Epithelial cell of proximal tubule (primary cell): ENCODE results near the gene DCANP1. TPM values are rescaled to one million over a fixed set of nuclear protein-coding genes. Genes with fewer than 3 reads are reported as not detected.
"Not testable (repeated sequence)": the region's sequence is repeated elsewhere in the genome, so short reads cannot be mapped to it uniquely, and the experiment has no call there.

Experiments used
- DNase-seq: peaks from one replicate; pipeline ENCODE4 v3.0.0-alpha.2; 2011; ENCODE audit warnings: low read depth
- H3K4me3 ChIP-seq: 2 replicates; pipeline ENCODE4 v1.5.1; 2011; ENCODE audit warnings: low read depth, mild to moderate bottlenecking, low read length
- total RNA-seq: library from RNA; depleted of rRNA; stranded (reverse); fragments of >200 nt; gene quantifications from 2 replicates; pipeline ENCODE4 v1.2.3, GENCODE V29; 2015
- TF ChIP-seq, protein P1 (sequence below): conservative IDR thresholded peaks from 2 replicates; pipeline ENCODE4 v1.5.1; 2012; ENCODE audit warnings: low read depth, mild to moderate bottlenecking, low read length

DCANP1 gene, protein sequence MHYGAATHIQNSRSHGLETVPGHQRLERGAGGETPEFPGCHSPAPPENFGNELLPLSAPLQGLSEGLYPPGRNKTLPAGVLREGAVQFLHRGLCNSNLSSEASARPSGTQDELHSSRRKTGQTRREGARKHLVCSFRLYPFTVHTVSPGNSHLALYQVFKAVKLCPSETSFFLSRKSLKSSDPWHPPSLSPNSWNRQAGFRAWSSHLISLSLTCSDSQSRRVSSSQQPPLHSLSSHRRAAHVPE
- not detected in 2 replicates for total RNA-seq

DNA sequence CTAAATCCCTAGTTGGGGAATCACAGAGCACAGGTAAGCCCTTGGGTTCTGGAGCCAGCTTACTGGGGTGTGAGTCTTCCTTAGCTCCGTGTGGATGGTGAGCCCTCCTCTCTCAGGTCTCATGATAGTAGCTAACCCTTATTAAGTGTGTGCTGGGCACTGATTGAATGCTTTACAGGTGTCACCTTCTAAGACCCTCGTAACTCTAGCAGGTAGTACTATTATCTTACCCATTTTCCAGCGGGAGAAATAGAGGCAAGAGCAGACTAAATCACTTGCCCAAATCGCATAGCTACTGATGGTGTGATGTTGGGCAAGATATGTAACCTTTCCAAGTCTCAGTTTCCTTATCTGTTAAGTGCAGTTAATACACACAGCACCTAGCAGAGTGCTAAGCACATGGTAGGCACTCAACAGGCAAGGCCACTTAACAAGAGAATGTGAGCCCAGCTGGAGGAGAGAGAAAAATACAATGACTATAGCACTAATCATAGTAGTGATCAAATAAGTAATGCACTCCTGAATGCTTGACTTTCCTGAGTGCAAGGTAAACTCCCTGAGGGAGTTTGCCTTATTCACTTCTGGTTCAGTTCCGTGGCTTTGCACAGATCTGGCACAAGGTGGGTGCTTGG is at the start of gene DCANP1:
Gene DCANP1 (minus strand): TSS at position 51 of the 632 bp plus-strand sequence. CDS start 240 bp downstream, outside the sequence.
- H3K4me3 ChIP-seq, result no peak within 1 kb of the TSS
- TF ChIP-seq, protein P1, sequence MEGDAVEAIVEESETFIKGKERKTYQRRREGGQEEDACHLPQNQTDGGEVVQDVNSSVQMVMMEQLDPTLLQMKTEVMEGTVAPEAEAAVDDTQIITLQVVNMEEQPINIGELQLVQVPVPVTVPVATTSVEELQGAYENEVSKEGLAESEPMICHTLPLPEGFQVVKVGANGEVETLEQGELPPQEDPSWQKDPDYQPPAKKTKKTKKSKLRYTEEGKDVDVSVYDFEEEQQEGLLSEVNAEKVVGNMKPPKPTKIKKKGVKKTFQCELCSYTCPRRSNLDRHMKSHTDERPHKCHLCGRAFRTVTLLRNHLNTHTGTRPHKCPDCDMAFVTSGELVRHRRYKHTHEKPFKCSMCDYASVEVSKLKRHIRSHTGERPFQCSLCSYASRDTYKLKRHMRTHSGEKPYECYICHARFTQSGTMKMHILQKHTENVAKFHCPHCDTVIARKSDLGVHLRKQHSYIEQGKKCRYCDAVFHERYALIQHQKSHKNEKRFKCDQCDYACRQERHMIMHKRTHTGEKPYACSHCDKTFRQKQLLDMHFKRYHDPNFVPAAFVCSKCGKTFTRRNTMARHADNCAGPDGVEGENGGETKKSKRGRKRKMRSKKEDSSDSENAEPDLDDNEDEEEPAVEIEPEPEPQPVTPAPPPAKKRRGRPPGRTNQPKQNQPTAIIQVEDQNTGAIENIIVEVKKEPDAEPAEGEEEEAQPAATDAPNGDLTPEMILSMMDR, result no peak
- DNase-seq, result no peak

DNA sequence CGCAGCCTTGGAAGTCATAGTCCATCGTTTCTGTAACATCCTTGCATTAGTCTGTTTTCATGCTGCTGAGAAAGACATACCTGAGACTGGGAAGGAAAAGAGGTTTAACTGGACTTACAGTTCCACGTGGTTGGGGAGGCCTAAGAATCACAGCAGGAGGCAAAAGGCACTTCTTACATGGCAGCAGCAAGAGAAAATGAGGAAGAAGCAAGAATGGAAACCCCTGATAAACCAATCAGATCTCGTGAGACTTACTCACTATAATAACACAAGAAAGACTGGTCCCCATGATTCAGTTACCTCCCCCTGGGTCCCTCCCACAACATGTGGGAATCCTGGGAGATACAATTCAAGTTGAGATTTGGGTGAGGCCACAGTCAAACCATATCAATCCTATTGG is 48.4 kb upstream of the DCANP1 start:
- not testable (repeated sequence) for H3K4me3 ChIP-seq, DNase-seq

DNA sequence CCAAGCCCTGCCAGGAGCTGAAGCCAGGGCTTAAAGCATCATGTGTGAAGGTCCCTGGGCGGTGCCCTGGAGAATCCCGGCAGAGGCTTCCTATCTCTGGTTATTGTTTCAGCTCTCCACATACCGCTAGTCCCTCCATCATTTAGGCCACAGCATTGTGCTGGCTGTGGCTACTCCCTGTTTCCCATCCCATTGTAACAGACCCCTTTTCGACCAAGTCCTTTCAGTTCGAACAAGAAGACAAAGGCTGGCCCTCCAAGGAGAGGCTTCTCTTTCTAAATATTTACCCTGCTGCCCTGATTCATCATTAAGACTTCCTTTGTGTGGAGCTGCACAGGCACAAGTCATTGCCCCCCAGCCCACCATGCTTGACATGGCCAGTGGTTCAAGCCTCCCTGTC is 47.0 kb upstream of the DCANP1 start:
- TF ChIP-seq, protein P1, result no peak
- no peak for DNase-seq
- H3K4me3 ChIP-seq, result no peak overlapping the region

DNA sequence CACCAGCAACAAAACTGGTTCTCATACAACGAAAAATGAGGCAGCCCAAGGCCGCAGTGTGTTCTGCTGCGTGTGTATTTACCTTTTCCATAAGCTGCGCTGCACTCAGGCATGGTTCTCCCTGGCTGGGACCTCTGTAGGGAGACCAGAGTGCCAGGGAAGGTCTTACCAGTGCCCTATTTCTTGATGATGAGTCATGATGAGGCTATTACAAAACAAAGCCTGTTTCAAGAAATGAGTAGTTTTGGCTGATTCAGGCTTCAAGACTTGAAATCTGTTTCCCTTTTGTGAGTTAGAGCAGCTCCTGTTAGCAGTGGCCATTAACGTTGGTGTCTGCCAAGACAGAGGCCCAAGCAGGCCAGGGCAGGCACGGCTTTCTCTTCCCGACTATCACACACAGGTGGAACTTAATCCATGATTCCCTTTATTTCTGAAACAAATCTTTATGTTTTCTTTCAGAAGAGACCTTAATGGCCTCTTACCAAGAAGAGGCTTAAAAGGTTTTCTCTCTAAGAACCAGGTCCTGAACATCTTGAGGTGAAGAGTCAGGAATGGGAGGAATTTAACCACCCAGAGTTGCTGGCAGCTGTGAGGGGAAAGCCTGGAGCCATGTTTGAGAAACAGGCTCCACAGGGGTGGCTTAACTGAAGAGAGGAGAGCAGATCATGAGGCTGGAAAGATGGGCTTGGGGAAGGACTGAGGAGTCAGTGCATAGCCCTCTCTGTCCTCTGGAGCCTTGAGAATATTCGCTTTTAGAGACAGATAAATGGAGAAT is 46.4 kb upstream of the DCANP1 start:
- DNase-seq, result peak; percentile 41
- H3K4me3 ChIP-seq, result no peak overlapping the region
- TF ChIP-seq, protein P1, result no peak

DNA sequence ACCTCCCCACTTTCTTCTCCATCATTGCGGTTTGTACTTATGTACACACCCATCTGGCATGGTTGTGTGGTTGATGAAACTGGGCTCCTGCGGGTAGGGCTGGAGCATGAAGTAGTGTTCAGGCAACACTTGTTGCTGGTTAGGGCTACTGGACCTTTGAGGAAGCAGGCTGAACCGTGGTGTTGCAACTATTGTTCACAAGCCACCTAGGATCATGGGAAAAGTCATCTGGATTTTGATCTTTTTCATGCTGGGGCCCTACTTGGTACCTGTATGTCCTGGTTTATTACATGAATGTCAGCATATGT is 45.1 kb upstream of the DCANP1 start:
- TF ChIP-seq, protein P1, result no peak
- DNase-seq, result no peak

DNA sequence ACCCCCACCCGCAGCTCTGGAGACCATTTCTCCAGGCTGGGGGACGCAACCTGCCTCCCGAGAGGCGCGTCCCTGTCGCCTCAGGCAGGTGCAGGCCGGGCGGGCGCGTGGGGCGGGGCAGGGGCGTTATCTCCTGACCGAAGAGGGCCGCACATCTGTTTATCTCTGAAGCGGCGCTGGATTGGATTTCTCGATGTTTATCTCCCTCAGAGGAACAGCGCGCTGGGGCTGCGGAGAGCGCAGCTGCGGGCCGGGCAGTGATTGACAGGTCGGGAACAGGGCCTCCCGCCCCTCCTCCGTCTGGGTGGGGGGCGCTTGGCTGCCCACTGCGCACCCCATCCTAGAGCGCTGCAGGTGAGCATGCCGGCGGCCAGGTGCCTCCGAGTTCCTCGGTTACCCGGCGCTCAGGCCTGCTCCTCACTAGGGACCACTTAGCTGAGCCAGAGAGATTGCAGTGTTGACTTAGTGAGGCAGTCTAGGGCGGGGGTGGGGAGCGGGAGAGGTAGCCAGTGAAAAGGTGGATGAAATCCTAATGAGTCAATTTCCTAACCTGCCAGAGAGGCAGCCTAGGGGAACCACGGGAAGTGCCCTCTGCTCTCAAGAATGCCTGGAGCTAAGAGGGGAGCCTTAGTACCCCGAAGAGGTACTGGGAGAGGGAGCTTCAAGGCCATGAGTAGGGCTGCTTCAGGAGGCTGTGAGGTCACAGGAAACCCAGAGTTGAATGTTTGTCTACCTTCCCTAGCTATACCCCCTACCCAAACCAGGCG is 44.6 kb upstream of the DCANP1 start:
- TF ChIP-seq, protein P1, result no peak
- no peak overlapping the region for H3K4me3 ChIP-seq
- no peak for DNase-seq

More for the DNA sequence above, 45.1 kb upstream of the DCANP1 start:
- no peak overlapping the region for H3K4me3 ChIP-seq

DNA sequence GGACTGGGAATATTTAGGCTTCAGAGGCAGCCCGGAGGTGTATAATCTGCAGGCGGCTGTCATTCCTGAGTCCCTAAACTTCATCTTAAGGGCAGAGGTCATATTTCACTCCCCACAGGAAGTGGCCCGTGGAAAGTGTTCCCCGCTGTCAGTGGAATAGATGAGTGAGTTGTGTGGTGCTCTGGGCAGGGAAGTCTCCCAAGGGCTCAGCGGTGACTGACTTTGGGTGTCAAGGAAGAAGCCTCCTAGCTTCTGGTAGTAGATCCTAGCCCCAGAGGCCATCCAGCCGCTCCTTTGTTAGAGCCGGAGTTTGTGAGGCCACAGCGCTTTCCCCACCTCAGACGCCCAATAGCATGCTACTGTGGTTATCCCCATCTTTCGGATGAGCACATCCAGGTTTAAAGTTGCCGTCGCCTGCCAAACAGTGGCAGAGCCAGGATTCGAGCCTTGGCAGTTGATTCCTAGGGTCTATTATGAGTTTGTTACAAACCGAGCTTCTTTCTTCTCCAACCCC is 43.9 kb upstream of the DCANP1 start:
- H3K4me3 ChIP-seq, result no peak overlapping the region
- TF ChIP-seq, protein P1, result no peak
- DNase-seq, result no peak
